HG03432 (cell line): Measurements from ENCODE around the gene NCOA3.

Source experiments
- ATAC-seq: cut with Tn5 transposase; IDR thresholded peaks from one replicate; pipeline ENCODE4 v1.9.1; 2021; ENCODE audit warnings: mild to moderate bottlenecking, moderate library complexity; ENCODE audit not compliant: unreplicated experiment

Gene NCOA3

DNA sequence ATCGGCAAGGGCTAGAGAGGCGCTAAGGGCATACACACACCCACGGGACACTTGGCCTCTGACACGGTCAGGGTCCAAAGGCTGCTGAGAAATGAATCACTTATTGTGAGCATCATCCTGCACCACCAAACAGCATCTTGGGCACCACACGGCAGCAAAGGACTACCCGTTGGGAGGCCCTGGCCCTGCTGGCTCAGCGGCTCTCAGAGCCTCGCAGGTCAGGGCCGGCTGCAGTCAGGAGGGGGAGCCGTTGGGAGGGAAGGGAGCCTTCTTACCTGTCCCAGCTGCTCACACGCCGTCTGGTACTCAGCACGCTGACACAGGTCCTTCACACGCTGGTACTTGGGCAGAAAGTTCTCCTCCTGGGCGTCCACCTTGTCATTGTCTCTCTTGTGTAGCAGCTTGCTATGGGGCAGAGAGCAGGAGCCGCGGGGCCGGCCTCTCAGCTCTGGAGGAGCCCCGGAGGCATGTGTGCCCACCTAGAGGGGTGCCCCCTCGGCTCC lies 174.6 kb downstream of the NCOA3 start:
- ATAC-seq, result no peak

DNA sequence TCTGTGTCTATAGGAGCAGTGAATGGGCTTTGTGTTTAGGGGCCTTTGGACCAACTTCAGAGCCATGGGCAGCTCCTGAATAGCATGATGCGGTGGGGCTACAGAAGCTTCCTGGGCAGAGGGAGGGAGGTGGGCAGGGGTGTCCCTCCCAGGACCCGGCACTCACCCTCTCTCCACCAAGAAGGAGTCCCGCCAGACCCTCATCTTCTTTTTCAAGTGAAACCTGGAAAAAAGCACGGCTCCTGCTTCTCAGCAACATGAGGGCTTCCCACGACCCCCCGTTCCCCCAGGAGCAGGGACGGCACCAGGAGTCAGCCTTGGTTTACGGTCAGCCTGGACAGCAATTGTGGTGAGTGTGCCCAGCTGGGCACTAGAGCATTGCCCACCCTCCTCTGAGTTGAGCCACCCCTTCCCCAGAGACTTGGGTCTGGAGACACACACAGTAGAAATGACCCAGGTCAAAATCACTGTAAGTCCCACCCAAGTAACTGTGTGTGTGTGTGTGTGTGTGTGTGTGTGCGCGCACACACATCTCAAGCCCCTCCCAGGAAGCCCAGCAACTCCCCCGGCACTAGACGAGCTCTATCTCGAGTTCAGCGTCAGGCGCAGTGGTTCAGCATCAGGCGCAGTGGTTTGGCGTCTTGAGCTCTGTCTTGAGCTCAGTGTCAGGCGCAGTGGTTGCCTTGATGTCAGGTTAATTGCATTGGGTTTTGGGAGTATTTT lies 175.4 kb downstream of the NCOA3 start:
- no peak for ATAC-seq

DNA sequence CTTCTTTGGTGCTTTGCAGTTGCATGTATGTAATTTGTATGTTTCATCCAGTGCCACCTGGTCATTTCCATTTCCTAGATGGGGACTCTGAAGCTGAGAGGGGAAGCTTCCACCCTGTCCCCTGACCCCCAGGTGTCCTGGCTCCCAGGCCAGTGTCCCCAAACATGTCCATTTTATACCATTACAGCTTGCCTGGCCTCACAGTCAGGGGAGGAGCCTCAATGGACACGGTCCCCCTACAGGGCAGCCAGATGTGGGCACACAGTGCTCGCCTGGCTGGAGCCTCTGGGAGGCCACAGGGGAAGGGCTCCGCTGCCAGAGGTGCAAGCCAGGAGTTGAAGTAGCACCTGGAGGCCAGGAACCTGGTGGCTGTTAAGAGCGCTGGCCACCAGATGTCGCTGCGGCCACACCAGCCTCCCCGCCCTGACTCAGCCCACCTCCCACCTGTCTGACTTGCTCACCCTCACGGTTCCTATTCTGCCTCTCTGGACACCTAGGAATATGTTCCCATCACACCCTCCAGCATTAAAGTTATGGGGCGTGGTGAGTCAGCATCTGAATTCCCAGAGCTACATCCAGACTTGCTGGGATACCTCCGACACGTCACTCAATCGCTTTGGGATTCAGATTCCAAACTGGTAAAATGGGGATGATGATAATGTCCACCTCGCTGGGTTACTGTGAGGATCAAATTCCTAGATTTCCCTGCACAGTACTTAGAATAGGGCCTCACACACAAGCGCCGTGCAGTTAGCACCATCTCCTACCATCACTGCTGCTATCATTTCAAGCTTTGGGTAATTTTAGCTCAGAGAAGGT lies 176.2 kb downstream of the NCOA3 start:
- ATAC-seq, result no peak

DNA sequence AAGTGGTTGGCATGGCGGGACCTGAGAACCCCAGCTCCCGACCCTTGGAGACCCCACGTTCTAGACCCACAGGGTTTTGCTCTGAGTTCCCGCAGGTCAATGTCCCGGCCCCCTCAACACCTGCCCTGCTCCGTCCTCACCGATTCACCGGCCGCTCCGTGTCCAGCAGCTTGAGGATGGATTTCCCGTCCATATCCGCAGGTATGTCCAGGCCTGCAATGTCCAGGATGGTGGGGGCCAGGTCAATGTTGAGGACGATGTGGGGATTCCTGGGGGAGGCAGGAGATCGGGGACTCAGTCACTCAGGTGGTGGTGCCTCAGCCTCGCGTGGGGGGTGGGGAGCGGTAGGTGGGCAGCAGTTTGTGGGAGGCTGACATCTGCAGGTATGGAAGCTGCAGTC lies 176.8 kb downstream of the NCOA3 start:
- ATAC-seq, result no peak

DNA sequence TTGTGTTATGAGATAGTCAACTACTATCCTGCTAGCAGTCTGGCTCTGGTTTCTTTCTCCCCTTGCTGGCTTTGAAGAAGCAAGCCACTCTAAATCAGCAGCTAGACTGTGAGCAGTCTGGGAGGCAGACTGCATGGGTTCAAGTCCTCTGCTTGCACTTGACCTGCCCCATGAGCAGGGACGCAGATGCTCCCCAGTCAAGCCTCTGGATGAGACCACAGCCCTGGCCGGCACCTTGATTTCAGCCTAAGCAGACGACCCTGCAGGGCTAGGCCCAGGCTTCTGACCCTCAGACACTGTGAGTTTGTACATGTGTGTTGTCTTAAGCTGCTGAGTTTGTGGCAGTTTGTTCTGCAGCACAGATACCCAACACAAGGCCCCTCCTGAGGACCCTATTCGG lies 177.8 kb downstream of the NCOA3 start:
- no peak for ATAC-seq

DNA sequence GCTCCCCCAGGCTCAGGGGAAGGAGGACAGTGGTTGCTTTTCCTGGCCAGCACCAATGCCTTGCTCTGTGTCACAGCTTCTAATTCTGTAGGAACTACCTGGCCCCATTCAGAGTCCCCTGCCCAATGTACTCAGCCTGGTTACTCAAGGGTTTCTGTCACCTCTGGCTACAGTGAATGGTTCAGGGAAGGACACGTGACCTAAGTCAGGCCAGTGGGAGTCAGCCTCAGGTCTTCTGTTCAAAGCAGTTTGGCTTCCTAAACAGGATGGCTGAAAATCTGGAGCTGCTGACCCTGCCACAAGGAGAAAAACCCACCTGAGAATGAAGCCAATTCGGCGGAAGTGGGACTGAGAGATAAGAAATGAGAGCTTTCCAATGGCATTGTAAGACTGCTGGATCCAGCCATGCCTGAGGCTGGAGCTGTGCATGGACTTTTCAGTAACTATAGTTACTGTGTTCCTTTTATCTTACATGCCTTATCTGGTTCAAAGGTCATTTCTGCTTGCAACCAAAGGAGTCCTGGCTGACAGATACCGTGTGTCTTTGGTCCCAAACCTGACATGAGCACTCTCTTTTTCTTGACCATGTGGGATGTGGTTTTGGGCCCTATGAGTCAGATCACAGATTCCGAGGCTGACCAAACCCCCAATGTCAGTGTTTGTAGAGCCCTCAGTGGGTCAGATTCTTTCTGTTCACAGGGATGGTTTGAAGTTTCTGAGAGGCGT lies 179.3 kb downstream of the NCOA3 start:
- no peak for ATAC-seq

DNA sequence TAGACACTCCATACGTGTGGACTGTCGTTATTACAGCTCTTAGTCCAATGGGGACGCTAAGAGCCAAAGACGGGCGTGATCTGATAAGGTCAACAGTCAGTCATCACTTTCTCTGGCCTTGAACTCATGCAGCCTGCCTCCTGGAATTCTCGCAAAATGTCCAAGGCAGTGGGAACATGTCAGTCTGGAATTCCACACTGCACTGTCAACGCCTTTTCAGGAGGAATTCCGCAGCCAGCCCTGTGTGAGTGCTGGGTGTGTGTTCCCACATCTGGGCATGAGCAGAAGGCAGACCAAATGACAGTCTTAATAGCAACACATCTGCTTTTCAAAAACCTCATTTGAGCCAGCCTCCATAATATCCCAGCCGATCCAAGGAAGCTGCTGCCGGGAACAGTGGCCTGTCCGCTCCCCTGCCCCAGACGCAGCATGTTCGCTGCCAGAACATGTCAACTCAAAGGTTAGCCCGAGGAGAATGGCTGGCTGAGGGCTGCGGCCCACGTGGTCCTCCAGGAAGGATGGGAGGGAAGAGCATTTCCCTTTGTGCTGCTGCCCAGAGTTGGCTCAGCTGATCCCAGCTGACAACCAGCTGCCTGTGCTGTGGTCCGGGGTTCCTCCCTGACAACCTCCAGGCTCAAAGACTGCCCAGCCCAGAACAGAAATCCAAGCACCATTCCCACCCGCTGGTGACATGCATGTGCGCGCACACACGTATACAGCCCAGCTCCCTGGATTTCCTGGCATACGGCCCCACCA lies 180.5 kb downstream of the NCOA3 start:
- no peak for ATAC-seq

DNA sequence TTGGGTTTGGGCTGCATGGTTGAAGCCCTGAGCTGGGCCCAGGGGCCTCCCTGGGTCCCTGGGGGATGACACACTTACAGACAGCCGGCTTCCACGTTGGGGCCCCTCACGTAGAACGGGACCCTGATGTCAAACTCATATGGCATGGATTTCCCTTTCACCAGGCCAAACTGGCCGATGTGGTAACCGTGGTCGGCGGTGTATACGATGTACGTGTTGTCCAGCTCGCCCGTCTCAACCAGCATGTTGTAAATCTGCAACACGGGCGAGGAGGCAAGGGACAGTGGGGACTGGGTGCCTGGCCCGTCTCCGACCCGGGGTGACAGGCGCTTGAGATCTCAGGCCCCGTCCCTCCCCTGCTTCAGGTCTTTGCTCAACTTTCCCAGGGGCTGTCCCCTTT lies 181.2 kb downstream of the NCOA3 start:
- no peak for ATAC-seq

DNA sequence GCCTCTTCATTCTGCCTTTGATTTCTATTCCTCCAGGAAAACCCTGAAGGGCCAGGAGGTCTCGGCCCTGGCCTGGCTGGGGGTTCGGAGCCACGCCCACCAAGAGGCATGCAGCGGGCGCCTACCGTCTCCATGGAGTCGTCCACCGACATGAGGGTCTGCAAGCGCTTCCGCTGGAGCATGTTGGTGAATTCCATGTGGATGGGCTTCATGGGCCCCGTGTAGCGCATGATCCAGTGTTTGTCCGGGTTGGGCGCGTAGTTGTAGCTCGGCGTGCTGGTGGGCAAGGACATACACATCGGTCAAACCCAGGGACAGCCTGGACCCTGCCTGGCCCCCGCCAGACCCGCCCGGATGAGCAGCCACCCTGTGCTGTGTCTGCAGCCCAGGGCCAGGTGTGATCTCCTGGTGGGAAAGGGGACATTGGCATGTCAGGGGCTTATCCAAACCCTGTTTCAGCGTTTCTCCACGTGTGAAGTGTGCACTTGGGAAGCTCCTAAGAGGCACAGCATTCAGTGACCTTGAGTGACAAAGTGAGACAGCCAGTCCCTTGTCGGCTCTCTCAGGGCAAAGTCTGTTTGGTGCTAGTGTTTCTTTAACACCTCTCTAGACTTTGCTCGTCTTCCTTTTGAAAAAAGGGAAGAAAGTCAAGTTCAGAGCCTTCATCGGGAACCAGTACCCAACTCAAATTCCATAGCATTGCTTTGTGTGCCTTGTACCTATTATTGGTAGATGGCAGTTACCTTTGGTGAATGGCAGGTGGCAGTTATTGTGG lies 182.8 kb downstream of the NCOA3 start:
- no peak for ATAC-seq

DNA sequence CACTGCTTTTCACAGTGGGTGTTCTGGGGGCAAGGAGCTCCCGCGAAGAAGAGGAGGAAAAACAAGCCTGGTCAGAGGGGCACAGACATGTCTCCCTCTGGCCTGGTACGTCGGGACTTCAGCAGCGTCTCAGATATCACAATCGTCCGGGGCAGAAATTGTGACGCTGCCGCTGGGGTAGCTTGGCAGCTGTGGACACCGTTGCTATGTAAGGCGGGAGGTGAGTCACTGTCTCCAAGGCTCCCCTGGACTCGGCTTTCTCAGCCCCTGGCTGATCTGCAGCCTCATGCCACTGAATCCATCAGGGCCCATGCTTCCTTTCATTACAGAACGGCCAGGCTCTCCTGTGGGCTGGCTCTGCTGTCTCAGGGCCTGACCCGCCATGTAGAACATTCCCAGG lies 184.9 kb downstream of the NCOA3 start:
- ATAC-seq, result no peak

DNA sequence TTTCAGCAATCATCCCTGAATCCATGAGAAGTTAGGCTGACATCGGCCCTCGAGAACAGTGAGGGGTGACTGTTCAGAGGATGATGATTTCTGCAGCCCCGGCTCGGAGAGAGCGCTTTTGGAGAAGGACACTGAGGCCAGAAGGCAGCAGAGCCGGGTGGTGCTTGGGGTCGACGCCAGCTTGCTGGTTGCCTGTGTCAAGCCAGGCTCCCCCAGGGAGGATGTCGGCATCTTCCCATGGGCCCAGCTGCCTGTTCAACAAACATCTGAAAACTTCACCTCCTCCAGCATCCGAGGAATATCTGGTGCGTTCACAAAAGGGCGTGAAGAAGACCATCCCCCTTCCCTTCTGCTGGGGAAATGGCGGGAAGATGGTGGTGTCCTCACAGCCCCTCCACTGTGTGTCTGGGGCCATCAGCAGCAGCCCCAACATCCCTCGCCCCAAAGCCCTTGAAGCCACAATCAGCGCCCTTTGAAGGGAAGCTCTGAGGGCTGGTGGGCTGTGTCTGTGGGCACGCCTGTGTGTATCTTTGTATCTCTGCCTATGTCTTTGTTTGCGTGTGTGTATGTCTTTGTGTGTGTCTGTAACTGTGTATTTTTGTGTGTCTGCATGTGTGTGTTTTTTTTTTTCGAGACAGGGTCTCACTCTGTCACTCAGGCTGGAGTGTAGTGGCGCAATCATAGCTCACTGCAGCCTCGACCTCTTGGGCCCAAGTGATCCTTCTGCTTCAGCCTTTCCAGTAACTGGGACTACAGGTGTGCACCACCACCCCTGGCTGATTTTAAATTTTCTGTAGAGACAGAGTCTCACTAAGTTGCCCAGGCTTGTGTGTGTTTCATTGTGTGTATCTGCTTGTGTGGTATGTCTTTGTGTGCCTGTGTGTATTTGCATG lies 185.7 kb downstream of the NCOA3 start:
- ATAC-seq, result no peak

DNA sequence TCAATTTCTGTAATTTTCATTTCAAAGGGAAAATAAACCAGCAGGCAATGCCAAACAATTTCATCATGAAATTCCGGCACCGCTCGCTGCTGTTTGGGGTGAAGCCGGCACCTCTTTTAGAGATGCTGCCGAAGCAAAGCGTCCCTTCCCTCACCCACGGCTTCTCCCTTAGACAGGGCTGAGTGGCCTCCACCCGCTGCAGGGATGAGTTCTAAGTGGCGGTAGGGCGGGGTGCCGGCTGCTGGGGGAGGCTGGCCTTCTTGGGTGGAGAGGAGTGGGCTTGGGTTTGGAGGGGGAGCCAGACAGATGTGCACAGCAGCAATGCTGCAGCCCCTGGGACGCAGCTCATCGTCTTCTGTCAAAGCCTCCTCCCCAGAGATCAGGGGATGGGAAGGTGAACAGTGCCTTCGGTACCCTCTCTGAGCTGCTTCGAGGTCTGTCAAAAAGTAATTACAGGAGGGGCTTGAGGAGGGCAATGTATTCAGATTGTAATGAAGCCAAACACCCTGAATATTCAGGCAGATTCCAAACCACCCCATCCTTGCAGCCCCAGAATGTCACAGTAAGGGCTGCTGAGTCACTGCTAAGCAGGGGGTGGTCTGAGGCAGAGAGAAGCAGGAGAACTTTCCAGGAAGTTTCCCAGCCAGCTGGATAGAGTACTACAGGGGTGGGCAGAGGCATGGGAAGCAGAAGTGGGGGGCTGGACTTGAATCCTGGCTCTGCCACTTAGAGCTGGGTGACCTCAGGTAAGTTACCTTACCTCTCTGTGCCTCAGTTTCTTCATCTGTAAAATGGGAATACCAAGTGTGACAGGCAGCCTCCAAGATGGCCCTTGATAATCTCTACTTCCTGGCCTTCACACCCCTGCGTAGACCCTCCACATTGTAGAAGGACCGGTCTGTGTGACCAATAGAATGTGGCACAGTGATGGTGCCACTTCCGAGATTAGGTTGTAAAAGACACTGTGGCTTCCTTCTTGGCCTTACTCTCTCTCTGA lies 187.0 kb downstream of the NCOA3 start:
- no peak for ATAC-seq

DNA sequence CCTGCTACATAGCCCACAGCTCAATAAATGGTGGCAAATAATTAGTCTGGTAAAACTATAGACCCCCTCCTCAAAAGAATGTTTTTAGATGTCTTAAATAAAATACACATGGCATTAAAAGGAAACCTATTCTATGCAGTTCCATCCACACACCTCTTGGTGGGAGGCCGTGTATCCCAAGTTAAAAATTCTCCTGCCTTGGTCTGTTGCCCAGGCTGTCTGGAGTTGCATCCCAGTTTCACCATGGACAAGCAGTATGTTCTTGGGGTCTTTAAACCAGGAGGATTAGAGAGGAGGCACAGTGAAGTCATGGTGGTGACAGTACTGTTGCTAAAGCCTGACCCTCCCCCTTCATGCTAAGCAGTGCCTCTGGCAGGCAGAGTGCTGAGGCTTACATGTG lies 188.0 kb downstream of the NCOA3 start:
- no peak for ATAC-seq

DNA sequence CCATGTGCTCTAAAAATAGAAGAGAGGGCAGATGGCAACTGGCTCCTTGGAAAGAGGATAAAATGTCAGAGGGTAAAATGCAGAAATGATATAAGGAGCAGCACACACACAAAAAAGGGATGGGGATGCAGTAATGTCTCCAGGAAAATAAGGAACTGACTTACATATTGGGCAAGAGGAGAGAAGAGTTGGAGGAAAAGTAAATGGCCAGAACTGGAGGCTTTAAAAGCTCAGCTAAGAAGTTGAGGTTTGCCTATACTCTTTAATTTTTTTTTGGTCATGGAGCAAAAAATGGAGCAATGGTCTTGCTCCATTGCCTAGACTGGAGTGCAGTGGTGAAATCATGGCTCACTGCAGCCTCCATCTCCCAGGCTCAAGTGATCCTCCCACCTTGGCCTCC lies 189.9 kb downstream of the NCOA3 start:
- ATAC-seq, result no peak

DNA sequence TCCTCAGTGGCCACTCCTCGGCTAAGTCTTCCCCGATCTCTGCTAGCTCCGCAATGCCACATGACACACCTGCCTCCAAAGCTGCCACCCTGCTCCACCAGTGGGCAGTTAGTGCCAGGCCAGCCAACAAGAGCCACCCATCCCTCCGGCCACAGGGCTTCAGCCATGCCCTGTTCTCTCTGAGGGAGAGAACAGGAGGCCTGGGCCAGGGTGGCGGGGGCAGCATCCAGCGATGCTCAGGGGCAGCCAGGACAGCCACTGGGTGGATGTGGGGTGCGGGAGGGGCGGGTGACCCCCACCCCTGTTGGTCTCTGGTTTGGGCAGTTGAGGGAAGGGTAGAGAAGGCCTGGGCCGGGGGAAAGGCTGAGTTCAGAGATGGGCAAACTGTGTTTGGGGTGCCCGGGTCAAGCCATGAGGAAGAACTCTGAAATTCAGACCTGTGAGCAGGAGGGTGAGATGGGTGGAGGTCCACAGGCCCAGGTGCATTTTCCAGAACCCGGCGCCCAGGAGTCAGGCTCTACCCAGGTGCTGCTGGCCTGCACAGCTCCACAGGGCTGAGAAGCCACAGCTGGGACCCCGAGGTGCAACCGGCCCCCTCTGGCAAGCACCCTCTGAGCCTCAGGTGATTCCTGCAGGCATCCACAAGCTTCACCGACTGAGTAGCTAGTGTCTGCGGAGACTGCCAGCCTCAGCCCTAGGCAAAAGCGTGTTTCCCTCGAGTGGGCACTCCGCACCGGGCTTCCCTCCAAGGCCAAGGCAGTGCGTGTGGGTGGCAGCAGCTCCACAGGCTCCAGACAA lies 192.5 kb downstream of the NCOA3 start:
- no peak for ATAC-seq

DNA sequence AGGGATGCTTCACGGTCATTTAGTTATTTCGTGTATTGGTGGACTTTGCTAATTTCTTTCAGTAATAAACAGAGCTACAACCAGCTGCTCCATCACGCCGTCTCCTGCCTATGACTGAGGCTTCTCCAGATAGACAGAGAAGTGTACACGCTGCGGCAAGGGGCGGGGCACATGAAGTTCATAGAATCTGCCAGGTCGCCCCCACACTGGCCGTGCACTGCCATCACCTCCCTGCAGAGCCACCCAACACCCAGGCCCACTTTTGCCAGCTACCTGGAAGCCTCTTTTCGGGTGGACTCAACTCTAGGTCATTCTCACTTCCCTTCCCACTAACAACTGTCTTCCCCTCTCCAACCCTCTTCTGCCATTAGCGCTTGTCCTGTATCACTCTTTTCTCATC lies 195.2 kb downstream of the NCOA3 start:
- no peak for ATAC-seq

DNA sequence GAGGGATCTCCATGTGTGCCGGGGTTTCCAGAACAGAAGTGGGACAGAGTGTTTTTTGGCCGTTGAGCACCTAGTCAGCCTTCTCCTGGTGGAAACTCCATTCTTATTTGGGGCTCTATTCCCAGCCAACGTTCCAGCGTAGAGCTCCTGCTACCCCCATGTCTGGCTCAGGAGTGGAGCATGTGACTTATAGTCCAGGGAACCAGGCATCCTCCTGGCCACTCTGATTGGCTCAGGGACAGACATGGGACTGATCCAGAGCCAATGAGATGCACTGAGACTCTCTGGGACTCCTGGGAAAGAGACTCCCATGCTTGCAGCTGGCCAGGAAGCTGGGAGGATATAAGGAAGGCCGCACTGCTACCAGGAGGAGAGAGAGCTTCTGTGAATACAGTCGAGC lies 196.5 kb downstream of the NCOA3 start:
- ATAC-seq, result no peak
